Activated CD4-positive, alpha-beta T cell treated with anti-CD3 and anti-CD28 coated beads, Interleukin-2, Interleukin-6, amounts not matched to agents 100 ng/mL and 50 ng/mL, durations not matched to agents 16 hours and 8 hours (primary cell): Measurements from ENCODE around the gene FKBP11.
"Not testable (repeated sequence)": the region's sequence is repeated elsewhere in the genome, so short reads cannot be mapped to it uniquely, and the experiment has no call there.

ENCODE experiments used
- DNase-seq: peaks from one replicate; pipeline ENCODE4 v3.0.0-alpha.2; 2020

FKBP11 gene

GRCh38 chr12:48903982-48904411 is 21.3 kb downstream of the FKBP11 start:
- DNase-seq: peak; percentile 89

DNA sequence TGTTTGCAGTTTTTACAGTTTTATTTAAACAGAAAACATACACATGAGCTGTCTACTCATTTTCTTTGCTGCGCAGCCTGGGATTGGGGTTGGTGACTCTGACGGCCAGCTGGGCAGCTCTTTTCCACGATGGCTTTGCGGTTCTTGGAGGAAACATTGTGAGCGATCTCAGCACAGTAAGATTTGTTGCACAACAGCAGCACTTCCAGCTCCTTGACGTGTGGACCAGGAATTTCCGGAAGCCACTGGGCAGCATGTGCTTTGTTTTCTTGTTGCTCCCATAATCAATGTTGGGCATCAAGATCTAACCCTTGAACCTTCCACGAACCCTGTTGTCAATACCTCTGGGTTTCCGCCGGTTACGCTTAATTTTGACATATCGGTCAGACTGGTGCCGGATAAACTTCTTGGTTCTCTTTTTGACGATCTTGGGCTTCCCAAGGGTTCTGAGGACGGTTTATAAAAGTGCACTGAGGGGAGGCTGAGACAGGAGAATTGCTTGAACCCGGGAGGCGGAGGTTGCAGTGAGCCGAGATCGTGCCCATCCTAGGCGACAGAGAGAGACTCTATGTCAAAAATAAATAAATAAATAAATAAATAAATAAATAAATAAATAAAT is 21.8 kb downstream of the FKBP11 start:
- DNase-seq: no peak

GRCh38 chr12:48901278-48901677 is 24.0 kb downstream of the FKBP11 start:
- peak; percentile 77 for DNase-seq

DNA sequence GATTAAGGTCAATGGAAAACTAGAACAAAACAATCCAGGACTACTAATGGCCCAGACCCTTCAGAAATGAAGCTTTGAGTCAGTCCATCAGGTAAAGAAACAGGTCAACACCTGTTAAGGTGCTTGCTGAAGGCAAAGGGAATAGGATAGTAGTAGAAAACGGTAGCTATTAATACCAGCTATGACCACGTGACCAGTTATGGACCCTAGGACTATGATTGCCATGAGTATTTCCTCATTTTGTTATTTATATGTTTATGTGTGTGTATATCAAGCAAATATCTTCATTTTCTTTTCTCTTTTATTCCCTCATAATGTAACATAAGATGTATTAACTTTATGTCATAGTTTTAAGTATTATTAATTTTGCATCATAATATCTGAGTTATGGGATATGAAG is 25.6 kb downstream of the FKBP11 start:
- no peak for DNase-seq

- no peak for DNase-seq
Observed at GRCh38 chr12:48894271-48894670, 31.0 kb downstream of the FKBP11 start.

- peak; percentile 85 for DNase-seq
Observed at GRCh38 chr12:48890657-48891418, 34.5 kb downstream of the FKBP11 start.

DNA sequence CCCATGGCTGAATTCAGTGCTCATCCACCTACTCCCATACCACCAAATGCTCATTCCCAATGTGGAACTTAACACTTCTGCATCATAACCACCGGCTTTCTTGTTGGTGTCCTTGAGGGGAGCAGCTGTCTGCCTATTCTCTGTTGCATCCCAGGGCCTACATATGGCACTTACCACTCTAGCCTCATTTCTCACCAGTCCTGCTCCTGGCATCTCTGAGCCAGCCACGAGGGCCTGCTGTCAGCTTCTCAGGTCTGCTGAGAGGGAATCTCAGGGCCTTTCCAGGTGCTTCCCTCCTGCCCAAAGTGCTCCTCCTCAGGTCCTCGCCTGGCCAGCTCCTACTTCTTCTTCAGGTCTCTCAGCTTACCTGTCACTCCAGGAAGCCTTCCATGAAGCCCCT is 35.6 kb downstream of the FKBP11 start:
- no peak for DNase-seq

DNA sequence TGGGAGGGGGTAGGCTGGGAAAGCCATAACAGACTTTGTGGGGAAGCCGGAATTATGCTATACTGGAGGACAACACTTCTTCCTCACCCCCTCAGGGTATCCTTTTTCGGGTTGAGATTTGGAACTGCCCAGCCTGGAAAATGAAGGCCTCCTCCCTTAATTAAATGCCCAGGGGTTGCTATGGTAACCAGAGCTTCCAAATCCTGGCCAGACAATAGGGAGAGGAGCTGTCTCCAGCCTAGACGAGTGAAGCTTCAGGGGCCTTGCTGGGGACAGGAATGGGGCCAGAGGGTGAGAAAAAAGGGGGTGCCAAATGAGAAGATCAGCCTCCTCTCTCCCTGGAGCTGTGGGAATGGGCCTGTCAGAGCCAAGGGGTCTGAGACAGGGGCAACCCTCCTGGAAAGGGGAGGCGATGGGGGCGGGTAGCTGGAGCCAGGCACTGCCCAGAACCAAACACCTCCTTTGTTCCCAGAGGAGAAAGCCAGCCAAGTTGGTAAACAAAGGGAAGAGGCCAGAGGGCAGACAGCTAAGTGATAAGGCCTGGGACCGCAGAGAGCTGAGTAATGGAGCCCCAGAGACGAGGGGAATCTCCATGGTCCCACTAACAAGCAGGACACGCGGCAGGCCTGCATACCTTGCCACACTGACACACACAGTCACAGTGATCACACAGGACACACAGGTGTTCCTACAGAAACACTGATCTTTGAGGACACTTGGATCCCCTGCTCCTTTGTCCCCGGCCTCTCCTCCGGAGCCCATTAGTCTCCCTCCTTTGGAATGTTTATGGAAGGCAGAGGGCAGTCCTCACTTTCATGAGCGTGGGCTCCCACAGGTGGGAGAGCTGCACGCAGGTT is 41.8 kb downstream of the FKBP11 start:
- no peak for DNase-seq

DNA sequence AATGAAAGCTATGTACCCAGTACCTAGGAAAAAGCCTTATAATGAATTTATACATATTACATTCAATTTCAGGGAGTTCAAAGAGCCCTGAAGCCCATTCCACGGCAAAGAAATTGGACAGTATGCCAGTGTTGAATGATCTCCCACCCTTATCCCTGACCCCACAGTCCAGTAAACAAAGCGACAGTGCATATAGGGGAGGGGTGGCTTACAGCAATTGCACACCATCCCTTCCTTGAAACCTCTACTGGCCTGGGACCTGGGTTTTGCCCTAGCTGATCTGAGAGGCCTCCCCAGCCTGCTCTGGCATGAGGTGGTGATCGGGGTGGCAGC is 42.4 kb downstream of the FKBP11 start:
- no peak for DNase-seq

GRCh38 chr12:48882315-48882687 is 43.0 kb downstream of the FKBP11 start:
- DNase-seq: no peak

DNA sequence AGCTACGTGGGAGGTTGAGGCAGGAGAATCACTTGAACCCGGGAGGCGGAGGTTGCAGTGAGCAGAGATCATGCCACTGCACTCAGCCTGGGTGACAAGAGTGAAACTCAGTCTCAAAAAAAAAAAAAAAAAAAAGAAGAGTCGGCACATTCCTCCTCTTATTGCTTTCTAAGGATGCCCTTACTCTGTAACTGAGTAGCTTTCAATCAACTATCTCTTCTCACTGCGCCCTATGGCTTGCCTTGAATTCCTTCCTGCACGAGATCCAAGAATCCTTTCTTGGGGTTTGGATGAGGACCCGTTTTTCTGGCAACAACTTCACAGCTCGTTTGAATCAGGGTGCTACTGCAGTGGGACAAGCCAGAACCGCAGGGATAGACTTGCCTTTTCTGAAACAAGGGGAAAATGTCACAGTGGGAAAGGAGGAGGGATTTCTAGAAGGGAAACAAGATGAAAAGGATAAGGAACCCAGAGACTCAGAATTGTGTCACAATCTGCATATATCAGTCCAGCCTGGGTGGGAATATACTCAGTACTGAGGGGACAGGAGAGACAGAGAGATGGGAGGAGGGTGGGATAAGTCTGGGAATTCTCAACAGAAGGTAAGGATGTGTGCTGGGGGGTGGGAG is 43.5 kb downstream of the FKBP11 start:
- DNase-seq: no peak

DNA sequence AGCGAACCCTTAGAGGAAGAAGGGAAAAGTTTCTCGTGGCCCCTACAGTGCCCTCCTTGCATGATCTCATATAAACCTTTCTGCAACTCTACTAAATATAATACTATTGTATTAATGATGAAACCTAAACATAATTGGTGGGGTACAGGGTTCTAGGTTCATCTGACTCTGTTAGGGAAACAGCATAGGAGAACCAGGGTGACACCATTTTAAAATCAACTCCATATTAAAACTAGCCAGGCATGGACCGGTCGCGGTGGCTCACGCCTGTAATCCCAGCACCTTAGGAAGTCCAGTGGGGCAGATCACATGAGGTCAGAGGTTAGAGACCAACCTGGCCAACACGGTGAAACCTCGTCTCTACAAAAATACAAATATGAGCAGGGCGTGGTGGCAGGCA is 44.6 kb downstream of the FKBP11 start:
- no peak for DNase-seq

DNA sequence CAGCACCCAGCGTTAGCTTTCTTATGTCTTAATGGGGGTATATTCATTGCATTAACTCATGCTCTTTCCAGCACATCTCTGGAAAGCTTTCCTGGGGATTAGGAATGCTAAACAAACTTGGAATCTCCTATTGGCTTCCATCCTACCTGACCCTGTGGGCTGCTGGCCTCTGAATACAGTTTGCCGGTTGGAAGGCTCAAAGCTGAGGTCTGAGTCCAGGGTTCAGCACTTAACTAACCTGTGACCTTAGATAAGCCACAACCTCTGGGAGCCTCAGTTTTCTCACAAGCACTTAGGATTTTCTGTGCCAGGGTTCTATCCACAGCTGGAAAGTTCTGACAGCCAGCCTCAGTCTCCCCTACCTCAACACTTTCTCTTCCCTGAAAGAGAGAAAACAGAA is 46.7 kb downstream of the FKBP11 start:
- no peak for DNase-seq

DNA sequence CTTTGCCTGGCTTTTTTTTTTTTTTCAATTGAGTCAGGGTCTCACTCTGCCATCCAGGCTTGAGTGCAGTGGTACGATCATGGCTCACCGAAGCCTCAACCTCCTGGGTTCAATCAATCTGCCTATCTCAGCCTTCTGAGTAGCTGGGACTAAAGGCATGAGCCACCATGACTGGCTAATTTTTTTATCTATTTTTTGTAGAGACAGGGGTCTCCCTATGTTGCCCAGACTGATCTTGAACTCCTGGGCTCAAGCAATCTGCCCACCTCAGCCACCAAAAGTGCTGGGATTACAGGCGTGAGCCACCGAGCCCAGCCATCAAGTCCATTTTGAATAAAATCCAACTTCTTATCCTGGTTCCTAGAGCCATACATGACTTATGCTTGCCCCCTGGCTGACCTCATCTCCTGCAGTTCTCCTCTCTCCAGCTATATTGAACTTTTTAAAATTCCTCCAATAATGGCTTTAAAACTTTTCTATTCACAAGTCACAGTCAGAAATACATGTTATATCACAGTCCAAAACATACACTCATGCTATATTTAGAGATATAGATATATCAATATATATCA is 49.3 kb downstream of the FKBP11 start:
- no peak for DNase-seq

DNA sequence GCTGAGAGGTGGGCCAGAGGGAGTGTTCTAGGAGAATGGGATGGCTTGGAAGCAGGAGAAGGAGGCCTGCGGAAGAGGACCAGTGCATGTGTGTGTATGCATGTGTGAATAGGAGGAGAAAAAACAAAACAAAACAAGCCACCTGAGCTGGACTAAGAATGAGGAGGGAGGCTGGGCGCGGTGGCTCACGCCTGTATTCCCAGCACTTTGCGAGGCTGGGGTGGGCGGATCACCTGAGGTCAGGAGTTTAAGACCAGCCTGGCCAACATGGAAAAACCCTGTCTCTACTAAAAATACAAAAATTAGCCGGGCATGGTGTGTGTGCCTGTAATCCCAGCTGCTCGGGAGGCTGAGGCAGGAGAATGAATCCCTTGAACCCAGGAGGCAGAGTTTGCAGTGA is 51.8 kb downstream of the FKBP11 start:
- DNase-seq: not testable (repeated sequence)

- no peak for DNase-seq
Observed at GRCh38 chr12:48873096-48873495, 52.2 kb downstream of the FKBP11 start.
